Right ventricle myocardium superior (tissue), 1 donor: ENCODE measurements around the gene ECE2. TPM values are rescaled to one million over a fixed set of nuclear protein-coding genes. Genes with fewer than 3 reads are reported as not detected.
"Not testable (repeated sequence)": the region's sequence is repeated elsewhere in the genome, so short reads cannot be mapped to it uniquely, and the experiment has no call there.

Source experiments
- ATAC-seq: fragments of 200-7000 bp; cut with Tn5 transposase; one replicate; pipeline ENCODE4 v1.9.1; 2020; ENCODE audit warnings: mild to moderate bottlenecking; ENCODE audit not compliant: poor library complexity
- DNase-seq: peaks from one replicate; pipeline ENCODE4 v3.0.0-alpha.2; 2020
- intact Hi-C: fragments of 100-400 bp; cut with DNase I; formaldehyde crosslinking; loops from one replicate; pipeline ENCODE4 v1.11.2; 2022
- total RNA-seq: library from RNA; stranded (reverse); fragmentation: NEBNext Ultra II Directional; extraction: Animal tissue kit (Norgen Biotek cat#: 25700); gene quantifications from one replicate; pipeline ENCODE4 v1.2.1, GENCODE V29; 2021
- donor health status: DM: no; HTN: yes; CAD: no; lungs with severe emphysema.

The ECE2 gene
- total RNA-seq, 1 donor from 2014 or later, result not detected

GRCh38 chr3:184325715-184326369, 50.0 kb downstream of the ECE2 start:
- DNase-seq (no peak), ATAC-seq (no peak)
- intact Hi-C loops, result no loop called here

DNA sequence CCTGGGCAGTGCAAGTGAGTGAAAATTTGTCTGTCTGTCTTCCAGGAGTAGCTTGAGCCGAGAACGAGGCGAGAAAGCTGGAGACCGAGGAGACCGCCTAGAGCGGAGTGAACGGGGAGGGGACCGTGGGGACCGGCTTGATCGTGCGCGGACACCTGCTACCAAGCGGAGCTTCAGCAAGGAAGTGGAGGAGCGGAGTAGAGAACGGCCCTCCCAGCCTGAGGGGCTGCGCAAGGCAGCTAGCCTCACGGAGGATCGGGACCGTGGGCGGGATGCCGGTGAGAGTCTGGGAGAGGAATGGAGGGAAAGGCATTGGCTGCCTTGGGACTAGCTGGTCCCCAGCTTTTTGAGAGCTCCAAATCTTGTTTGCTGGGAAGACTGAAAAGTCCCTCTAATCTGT, 51.3 kb downstream of the ECE2 start:
- no peak for ATAC-seq
- intact Hi-C loops, result no loop called here
- no peak for DNase-seq

GRCh38 chr3:184328516-184328915, 52.7 kb downstream of the ECE2 start:
- intact Hi-C loops, result no loop called here
- DNase-seq (no peak), ATAC-seq (no peak)

DNA sequence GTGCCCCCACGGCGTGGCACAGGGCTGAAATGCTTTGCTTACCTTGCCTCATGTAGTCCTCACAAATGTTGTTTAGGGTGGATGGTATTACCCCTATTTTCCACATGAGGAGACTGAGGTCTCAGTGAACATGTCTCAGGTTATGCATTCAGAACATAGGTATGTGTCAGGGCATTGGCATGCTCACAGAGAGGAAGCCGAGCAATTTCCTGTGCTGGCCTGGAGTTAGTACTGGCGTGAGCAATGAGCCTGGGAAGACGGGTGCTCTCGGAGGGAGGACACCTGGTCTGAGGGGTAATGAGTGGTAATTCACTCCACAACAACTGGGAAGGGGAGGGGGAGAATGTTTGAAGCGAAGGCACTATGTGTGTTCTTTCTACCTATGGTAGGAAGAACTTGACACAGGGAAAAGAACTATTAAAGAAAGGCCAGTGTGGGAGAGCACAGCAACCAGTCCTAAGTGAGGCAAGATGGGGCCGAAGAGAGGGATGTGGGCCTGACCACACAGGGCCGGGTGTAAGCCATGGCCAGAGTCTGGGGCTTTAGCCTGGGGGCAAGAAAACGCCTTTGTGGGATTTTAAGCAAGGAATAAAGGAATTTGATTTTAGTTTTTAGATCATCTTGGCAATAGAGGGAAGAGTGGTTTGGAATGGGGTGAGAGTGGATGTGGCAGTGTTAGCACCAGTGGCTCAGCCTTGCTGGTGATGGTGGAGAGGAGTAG, 56.7 kb downstream of the ECE2 start:
- DNase-seq (no peak), ATAC-seq (no peak)
- intact Hi-C loops, result no loop called here

DNA sequence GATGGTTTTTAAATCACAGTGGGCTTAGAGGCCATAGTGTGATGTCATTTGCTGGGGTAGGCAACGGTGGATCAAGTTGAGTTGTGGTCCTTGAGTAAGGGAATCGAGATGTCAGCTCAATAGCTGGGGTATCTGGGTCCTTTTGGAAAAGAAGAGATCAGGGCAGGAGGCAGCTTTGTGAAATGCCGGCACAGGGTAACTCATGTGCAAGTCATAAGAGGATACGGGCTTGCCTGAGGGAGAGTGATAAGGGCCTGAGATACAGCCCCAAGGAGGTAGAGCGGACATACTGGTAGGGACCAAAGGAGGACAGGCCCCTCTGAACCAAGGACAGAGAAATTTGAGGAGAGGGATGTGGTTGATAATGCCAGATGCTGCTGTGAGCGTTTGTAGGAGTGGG, 57.4 kb downstream of the ECE2 start:
- no peak for ATAC-seq

GRCh38 chr3:184333700-184334099, 57.9 kb downstream of the ECE2 start:
- no peak for ATAC-seq
- no peak for DNase-seq
- intact Hi-C loops, result no loop called here

More for the DNA sequence above, 57.4 kb downstream of the ECE2 start:
- intact Hi-C loops, result no loop called here
- DNase-seq, result no peak

DNA sequence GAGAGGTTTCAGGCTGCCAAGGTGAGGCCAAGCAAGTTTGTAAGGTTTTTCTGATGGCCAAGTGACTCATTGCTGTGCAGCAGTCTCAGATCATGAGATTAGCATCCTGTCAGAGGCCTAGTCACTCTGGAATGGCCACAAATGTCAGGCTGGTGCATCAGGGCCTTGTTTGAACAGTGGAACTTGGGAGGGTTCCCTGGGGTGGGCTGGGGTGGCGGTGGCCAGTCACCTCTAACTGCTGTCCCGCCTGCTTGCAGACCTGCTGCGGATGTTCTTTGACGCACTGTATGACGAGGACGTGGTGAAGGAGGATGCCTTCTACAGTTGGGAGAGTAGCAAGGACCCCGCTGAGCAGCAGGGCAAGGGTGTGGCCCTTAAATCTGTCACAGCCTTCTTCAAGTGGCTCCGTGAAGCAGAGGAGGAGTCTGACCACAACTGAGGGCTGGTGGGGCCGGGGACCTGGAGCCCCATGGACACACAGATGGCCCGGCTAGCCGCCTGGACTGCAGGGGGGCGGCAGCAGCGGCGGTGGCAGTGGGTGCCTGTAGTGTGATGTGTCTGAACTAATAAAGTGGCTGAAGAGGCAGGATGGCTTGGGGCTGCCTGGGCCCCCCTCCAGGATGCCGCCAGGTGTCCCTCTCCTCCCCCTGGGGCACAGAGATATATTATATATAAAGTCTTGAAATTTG, 58.8 kb downstream of the ECE2 start:
- no peak for ATAC-seq
- intact Hi-C loops, result no loop called here
- DNase-seq, result no peak

DNA sequence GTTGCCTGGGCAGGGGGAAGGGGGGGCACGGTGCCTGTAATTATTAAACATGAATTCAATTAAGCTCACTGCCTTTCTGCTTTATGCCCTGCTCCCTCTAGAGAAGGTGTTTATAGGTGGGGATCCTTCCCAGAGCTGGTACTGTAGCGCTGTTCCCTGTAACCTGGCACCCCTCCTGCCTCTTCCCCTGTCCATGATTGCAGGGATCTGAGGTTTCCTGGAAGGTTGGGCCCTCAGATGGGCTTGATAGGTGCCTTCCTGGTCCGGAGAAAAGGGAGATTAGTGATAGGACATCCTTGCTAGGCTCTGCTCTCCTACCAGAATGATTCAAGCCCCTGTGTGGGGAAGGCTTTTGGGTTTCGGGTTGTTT, 59.5 kb downstream of the ECE2 start:
- ATAC-seq (no peak), DNase-seq (no peak)
- intact Hi-C loops, result no loop called here

GRCh38 chr3:184335661-184336546, 60.1 kb downstream of the ECE2 start:
- ATAC-seq, result peak; percentile 78
- peak; percentile 94 for DNase-seq
- intact Hi-C loops, result no loop called here

DNA sequence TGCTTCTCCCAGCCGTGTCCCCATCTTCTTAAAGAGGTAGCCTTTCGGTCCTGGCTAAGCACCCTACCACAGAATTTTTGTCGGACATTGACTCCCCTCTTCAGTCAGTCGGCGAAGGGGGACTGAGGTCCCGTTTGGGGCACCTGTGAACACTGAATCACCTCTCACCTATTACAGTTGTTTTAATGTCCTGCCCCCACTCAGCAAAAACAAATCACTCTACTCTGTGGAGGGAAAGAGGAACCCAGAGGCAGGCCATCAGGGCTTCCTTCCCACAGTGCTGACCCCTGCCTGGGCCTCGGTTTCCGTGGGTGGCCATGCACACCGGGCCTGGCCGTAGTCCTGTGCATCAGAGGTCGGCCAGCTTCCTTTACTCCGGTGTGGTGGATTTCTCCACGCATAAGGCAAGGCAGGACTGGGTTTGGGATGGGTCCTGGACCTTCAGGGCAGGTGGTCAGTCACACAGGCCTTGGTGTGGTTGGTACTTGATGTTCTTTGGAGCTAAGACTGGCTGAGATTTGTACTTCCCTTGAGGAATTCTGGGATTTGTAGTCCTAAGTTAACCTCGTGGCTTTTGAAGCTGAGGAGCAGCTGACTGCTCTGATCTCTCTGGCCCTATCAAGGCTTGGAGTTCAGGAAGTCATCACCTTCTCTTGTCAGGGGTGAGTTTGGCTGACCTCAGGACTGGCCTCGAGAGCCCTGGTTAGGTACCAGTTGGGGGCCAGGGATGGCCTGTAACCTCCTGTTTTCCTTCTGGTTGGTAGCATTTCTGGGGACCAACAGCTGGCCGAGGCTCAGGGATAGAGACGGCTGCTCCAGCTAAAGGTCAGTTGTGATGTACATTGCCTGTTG, 61.0 kb downstream of the ECE2 start:
- ATAC-seq, result peak; percentile 54
- intact Hi-C loops, result no loop called here
- no peak for DNase-seq

- intact Hi-C loops, result no loop called here
- DNase-seq (peak; percentile 81), ATAC-seq (peak; percentile 55)
Measured at GRCh38 chr3:184337399-184337714, 61.5 kb downstream of the ECE2 start, which contains the start of gene FAM131A. FAM131A (plus strand) TSS chr3:184337600; CDS start chr3:184337631, 31 bp downstream.

DNA sequence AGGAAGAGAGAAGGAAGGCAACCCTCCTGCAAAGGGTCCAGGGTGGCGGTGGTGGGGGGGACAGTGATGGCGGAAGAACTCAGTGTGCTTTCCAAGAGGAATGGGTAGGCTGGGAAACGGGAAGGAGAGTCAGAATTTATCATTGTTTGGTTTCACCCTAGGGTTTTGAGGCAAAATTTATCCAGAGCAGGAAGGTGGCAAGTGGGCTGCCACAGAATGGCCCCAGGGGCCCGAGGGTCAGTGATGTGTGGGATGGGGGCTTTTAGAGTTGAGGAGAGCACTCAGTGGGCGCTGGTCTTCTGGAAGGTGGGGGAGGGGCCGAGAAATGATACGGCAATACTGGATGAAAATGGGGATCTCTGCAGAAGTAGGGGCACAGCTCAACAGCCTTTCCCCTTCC, 62.2 kb downstream of the ECE2 start:
- intact Hi-C loops, result no loop called here
- DNase-seq, result no peak
- no peak for ATAC-seq

- peak; percentile 25 for ATAC-seq
- intact Hi-C loops, result no loop called here
- DNase-seq, result peak; percentile 88
Measured at GRCh38 chr3:184338511-184338945, 62.7 kb downstream of the ECE2 start.

DNA sequence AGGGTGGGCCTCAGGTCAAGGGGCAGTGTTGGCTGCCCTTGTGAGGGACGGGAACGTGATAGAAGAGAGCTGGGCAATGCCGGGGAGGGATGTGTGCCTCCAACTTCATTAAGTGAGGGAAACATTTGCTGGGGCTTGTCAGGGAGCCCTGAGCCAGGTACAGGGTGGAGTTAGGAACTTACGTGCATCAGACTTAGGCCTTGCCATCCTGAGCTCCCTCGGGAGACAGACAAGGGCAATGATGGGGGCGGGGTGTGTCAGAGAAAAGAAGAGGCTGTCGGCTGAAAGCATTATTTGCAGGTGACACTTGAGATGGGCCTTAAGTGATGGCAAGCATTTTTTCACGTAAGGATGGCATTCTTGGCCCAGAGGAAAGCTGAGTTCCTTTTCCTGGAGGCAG, 63.2 kb downstream of the ECE2 start:
- intact Hi-C loops, result no loop called here
- no peak for DNase-seq
- ATAC-seq, result no peak

- ATAC-seq, intact Hi-C loops, DNase-seq: not testable (repeated sequence)
Measured at GRCh38 chr3:184339451-184340135, 63.8 kb downstream of the ECE2 start.

GRCh38 chr3:184341925-184342324, 66.1 kb downstream of the ECE2 start:
- intact Hi-C loops, result no loop called here
- DNase-seq, result no peak
- no peak for ATAC-seq
